Nephron progenitor cell (in vitro differentiated cells): Measurements from ENCODE around the gene SYNJ1.
"Not testable (repeated sequence)": the region's sequence is repeated elsewhere in the genome, so short reads cannot be mapped to it uniquely, and the experiment has no call there.

Experiments used
- DNase-seq: peaks from one replicate; pipeline ENCODE4 v3.0.0; 2021
- H3K27ac Mint-ChIP-seq: 2 replicates; pipeline ENCODE4 v1.8.0; 2021; ENCODE audit warnings: mild to moderate bottlenecking, moderate library complexity, mixed read lengths
- H3K27me3 Mint-ChIP-seq: 2 replicates; pipeline ENCODE4 v1.8.0; 2021; ENCODE audit warnings: mild to moderate bottlenecking, low read depth, mixed read lengths; ENCODE audit not compliant: poor library complexity
- H3K36me3 Mint-ChIP-seq: 2 replicates; pipeline ENCODE4 v1.8.0; 2021; ENCODE audit warnings: low read depth, mixed read lengths
- H3K4me1 Mint-ChIP-seq: 2 replicates; pipeline ENCODE4 v1.8.0; 2021; ENCODE audit warnings: mixed read lengths
- H3K4me3 Mint-ChIP-seq: 2 replicates; pipeline ENCODE4 v1.8.0; 2021; ENCODE audit warnings: mild to moderate bottlenecking, moderate library complexity, mixed read lengths
- H3K9me3 Mint-ChIP-seq: 2 replicates; pipeline ENCODE4 v1.8.0; 2021; ENCODE audit warnings: mild to moderate bottlenecking, moderate library complexity, mixed read lengths
- TF ChIP-seq, protein P1 (sequence below): fragments of 200-600 bp; sonication (generic); IDR thresholded peaks from 2 replicates; pipeline ENCODE4 v1.5.0; 2021; ENCODE audit warnings: antibody characterized with exemption

SYNJ1 gene, protein sequence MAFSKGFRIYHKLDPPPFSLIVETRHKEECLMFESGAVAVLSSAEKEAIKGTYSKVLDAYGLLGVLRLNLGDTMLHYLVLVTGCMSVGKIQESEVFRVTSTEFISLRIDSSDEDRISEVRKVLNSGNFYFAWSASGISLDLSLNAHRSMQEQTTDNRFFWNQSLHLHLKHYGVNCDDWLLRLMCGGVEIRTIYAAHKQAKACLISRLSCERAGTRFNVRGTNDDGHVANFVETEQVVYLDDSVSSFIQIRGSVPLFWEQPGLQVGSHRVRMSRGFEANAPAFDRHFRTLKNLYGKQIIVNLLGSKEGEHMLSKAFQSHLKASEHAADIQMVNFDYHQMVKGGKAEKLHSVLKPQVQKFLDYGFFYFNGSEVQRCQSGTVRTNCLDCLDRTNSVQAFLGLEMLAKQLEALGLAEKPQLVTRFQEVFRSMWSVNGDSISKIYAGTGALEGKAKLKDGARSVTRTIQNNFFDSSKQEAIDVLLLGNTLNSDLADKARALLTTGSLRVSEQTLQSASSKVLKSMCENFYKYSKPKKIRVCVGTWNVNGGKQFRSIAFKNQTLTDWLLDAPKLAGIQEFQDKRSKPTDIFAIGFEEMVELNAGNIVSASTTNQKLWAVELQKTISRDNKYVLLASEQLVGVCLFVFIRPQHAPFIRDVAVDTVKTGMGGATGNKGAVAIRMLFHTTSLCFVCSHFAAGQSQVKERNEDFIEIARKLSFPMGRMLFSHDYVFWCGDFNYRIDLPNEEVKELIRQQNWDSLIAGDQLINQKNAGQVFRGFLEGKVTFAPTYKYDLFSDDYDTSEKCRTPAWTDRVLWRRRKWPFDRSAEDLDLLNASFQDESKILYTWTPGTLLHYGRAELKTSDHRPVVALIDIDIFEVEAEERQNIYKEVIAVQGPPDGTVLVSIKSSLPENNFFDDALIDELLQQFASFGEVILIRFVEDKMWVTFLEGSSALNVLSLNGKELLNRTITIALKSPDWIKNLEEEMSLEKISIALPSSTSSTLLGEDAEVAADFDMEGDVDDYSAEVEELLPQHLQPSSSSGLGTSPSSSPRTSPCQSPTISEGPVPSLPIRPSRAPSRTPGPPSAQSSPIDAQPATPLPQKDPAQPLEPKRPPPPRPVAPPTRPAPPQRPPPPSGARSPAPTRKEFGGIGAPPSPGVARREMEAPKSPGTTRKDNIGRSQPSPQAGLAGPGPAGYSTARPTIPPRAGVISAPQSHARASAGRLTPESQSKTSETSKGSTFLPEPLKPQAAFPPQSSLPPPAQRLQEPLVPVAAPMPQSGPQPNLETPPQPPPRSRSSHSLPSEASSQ (N-terminal part only)

GRCh38 chr21:32727687-32728455 lies at the start of gene SYNJ1:
TSS of gene SYNJ1 (minus strand) at chr21:32728013. CDS start at chr21:32726895, 1,118 bp downstream.
- DNase-seq = peak; percentile 96
- TF ChIP-seq, protein P1, sequence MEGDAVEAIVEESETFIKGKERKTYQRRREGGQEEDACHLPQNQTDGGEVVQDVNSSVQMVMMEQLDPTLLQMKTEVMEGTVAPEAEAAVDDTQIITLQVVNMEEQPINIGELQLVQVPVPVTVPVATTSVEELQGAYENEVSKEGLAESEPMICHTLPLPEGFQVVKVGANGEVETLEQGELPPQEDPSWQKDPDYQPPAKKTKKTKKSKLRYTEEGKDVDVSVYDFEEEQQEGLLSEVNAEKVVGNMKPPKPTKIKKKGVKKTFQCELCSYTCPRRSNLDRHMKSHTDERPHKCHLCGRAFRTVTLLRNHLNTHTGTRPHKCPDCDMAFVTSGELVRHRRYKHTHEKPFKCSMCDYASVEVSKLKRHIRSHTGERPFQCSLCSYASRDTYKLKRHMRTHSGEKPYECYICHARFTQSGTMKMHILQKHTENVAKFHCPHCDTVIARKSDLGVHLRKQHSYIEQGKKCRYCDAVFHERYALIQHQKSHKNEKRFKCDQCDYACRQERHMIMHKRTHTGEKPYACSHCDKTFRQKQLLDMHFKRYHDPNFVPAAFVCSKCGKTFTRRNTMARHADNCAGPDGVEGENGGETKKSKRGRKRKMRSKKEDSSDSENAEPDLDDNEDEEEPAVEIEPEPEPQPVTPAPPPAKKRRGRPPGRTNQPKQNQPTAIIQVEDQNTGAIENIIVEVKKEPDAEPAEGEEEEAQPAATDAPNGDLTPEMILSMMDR = no peak
- Mint-ChIP-seq H3K9me3 (no peaks in the 10 kb centered on the region), H3K4me1 (peaks cover 23% of the 10 kb centered on the region), H3K36me3 (no peaks in the 10 kb centered on the region), H3K27me3 (peaks cover 2% of the 10 kb centered on the region), H3K27ac (peak within 1 kb of the TSS; percentile 92), H3K4me3 (peak within 1 kb of the TSS; percentile 97)

GRCh38 chr21:32777269-32777668 lies 49.5 kb upstream of the SYNJ1 start:
- Mint-ChIP-seq H3K27ac (no peak overlapping the region), H3K9me3 (no peaks in the 10 kb centered on the region), H3K27me3 (peaks cover 12% of the 10 kb centered on the region), H3K36me3 (no peaks in the 10 kb centered on the region), H3K4me3 (no peak overlapping the region), H3K4me1 (peaks cover 9% of the 10 kb centered on the region)
- TF ChIP-seq, protein P1 = no peak
- no peak for DNase-seq

- Mint-ChIP-seq H3K9me3 (no peaks in the 10 kb centered on the region), H3K27me3 (peaks cover 12% of the 10 kb centered on the region), H3K4me3 (no peak overlapping the region), H3K4me1 (peaks cover 14% of the 10 kb centered on the region), H3K27ac (no peak overlapping the region), H3K36me3 (no peaks in the 10 kb centered on the region)
- TF ChIP-seq, protein P1 = no peak
- DNase-seq = no peak
Observed at GRCh38 chr21:32776743-32777142, 48.9 kb upstream of the SYNJ1 start.

- not testable (repeated sequence) for DNase-seq, H3K27ac Mint-ChIP-seq, H3K9me3 Mint-ChIP-seq, H3K27me3 Mint-ChIP-seq
- H3K36me3 Mint-ChIP-seq = peaks cover 14% of the 10 kb centered on the region
- peak overlapping the region; percentile 94 for H3K4me3 Mint-ChIP-seq
- peaks cover 43% of the 10 kb centered on the region for H3K4me1 Mint-ChIP-seq
Observed at GRCh38 chr21:32773048-32773344, 45.2 kb upstream of the SYNJ1 start.

DNA sequence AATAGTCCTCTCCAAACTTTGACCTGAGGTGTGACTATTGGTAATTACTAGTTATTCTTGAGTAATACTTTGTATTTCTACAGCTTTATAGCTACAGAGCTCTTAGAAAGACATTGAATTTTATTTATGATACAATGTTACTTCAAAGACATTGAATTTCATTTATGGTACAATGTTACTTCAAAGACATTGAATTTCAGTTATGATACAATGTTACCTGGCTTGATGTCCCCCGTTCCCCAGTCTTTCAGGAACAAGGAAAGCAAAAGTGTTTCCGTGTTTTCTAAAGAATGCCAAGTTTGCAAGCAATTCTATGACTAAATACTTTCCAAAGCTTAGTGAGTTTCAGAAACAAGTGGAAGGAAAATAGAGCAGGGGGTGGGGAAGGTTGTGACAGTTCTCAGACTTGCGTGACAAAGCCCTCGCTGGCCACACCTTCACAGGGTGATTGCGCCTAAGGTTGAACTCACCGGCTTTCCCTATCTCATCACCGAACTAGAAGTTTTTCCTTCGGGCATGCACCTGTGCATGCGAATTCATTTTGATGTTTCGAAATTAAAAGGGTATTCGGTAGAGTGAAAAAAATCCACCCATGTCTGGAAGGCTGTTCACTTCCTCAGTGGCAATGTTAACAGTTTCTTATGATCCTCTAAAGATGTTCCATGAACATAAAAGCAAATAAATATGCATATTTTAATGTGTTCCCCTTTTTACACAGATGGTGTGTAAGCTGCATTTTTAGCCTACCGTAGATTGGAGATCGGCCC lies 44.7 kb upstream of the SYNJ1 start:
- H3K9me3 Mint-ChIP-seq = peaks cover 3% of the 10 kb centered on the region
- peak overlapping the region; percentile 97 for H3K27ac Mint-ChIP-seq
- H3K36me3 Mint-ChIP-seq = peaks cover 19% of the 10 kb centered on the region
- DNase-seq = no peak
- H3K4me3 Mint-ChIP-seq = peak overlapping the region; percentile 94
- TF ChIP-seq, protein P1 = no peak
- peaks cover 48% of the 10 kb centered on the region for H3K4me1 Mint-ChIP-seq
- peaks cover 2% of the 10 kb centered on the region for H3K27me3 Mint-ChIP-seq
